HG03159 (cell line): ENCODE data around the gene TSTD1.
A peak's percentile ranks its signal among the peaks of the same experiment; 100 is the strongest.
"Not testable (repeated sequence)": the region's sequence is repeated elsewhere in the genome, so short reads cannot be mapped to it uniquely, and the experiment has no call there.

Experiments used
- ATAC-seq: cut with Tn5 transposase; IDR thresholded peaks from one replicate; pipeline ENCODE4 v1.9.1; 2021; ENCODE audit warnings: mild to moderate bottlenecking, moderate library complexity; ENCODE audit not compliant: unreplicated experiment

The TSTD1 gene

DNA sequence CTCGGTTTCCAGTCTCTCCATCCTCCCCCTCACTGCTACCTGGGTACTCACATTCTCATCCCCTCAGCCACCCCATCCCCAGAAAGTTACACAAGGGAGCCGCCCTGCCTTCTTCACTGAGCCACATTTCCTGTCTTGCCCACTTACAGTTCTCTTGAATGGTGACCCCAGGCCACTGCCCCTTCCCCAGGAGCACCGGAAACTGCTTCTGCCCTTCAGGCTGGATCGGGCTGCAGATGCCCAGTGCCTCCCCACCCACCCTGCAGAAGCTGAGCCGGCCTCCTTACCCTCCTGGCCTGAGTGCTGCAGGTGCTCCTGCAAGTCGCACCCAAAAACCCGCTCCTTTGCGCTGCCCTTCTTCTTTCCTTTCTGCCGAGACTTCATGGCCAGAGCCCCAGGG lies 30.5 kb upstream of the TSTD1 start:
- ATAC-seq, result peak; percentile 9

DNA sequence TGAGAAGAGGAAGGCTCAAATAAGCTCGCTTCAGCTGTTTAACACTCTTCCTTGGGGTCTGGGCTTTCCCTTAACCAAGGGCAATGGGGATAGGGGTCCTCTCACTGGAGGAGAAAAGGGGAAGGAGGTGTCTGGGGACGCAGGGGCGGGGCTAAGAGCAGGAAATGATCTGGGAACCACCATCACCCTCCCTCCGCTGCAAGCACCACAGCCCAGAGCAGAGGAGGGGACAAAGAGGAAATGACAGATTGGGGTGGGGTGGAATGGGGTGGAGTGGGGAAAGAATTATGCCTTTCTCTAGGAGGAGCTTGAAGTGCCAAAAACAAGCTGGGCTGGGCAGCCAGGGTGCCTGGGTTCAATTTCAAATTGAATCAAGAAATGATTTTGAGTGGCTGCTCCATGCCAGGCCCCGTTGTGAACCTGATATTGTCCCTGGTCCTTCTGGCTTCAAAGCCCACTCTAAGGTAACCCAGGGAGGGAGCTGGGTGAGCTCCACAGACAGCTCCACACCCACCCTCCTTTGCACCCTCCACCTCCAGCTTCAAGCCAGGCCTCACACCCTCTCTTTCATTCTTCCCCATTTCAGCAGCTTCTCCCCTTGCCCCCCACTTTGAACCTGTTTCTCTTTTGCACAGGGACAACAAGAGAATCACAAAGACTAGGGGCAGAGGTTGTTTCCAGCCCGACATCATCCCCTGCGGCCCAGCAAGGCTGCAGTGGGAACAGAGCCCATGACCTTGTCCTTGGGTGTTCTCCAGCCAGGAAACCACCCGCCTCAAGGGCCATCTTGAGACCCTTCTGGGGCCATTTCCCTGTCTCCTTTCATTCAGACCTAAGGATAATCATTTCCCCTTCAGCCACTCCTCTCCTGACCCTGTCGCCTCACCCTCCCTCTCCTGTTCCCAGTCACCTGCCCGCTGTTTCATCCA lies 29.8 kb upstream of the TSTD1 start:
- peak; percentile 49 for ATAC-seq

DNA sequence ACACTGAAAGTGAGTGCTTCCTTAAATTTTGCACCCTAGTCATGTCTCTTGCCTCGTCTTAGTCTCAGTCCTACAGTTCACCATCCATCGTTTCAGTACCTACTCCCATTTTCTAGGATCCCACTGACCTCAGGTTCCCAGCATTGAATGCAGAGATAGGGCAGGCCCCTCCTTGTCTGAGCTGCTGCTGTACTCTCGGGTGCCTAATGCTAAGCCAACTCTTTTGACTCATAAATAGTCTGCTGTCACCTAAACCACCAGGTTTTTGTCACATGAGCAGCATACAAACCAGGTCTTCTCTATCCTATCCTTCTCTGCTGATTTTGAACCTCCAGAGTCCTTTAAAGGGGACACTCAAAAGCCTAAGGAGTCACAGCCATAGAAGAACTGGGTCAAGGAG lies 27.9 kb upstream of the TSTD1 start:
- no peak for ATAC-seq

DNA sequence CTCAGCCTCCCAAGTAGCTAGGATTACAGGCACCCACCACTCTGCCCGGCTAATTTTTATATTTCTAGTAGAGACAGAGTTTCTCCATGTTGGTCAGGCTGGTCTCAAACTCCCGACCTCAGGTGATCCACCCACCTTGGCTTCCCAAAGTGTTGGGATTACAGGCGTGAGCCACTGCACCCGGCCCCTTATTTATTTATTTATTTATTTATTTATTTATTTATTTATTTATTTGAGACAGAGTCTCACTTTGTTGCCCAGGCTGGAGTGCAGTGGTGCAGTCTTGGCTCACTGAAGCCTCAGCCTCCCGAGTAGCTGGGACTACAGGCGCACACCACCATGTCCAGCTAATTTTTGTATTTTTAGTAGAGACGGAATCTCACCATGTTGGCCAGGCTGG lies 26.9 kb upstream of the TSTD1 start:
- ATAC-seq, result not testable (repeated sequence)

DNA sequence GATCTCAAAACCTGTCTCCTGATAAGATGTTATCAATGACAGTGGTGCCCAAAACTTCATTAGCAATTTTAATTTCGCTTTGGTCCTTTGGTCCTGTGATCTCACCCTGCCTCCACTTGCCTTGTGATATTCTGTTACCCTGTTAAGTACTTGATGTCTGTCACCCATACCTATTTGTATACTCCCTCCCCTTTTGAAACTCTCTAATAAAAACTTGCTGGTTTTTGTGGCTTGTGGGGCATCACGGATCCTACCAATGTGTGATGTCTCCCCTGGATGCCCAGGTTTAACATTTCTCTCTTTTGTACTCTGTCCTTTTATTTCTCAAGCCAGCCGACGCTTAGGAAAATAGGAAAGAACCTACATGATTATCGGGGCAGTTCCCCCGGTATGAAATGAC lies 25.2 kb upstream of the TSTD1 start:
- not testable (repeated sequence) for ATAC-seq

DNA sequence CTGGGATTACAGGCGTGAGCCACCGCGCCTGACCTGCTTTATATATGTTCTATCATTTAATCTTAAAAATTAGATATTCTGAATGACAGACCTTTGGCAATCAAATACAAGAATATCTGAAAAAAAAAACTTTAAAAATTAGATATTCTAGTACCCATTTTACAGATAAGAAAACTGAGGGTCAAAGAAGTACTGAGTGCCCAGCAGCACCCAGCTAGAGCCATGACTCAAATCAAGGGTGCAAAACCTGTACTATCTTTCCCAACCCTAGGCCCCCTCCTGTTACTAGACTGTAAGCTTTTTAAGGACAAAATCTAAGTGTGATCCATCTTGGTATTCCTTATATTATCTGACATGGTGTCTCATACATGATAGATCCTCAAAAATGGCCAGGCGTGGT lies 22.7 kb upstream of the TSTD1 start:
- no peak for ATAC-seq

DNA sequence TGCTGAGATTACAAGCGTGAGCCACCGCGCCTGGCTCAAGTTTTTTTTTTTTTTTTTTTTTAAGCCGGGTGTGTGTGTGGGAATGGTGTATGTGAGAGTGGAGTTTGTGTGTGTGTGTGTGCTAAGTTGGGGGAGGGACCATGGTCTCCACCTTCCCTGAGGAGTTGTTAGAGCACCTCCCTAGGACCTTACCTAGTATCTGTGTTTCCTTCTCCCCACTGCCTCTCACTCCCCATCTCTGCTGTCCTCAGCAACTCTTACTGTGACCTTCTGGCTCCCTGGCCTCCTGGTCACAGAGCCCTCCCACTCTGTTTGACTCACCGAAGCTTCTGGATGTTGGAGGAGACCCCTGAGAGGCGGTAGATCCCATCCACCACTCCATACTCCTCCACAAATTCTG lies 20.5 kb upstream of the TSTD1 start:
- ATAC-seq, result no peak

DNA sequence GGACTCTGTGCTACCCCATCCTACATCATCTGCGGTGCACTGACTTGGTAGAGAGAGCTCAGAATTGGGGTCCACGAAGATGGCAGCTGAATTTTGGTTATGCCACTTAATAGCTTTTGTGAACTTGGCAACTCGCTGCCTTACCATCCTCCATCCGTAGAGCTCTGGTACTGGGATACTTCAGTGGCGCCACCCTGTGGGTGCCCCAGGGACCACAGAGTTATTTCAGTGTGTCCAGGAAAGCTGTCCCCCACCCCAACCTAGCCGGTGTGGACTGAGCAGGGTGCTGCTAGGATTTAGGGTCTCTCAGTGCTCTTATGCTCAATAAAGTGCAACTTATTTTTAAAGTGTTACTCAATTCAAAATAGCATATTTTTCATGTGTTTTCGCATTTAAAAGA lies 16.0 kb upstream of the TSTD1 start:
- no peak for ATAC-seq

DNA sequence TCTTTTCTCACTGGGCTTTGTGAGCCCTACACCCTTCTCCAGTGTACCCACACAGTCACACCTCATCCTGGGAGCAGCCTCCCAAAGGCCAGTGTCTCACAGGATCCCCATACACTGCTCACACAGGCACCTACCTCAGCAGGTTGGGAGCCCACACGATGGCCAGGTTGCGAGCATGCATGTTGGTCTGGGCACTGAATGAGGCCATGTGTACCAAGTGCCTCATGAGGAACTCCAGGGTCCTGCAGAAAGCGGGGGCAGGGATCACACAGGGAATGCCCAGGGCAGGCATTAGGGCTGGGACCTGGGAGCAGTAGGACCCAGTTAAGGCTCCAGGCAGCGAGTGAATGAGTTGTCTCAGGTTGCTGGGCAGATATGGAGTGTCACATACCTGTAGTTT lies 15.5 kb upstream of the TSTD1 start:
- ATAC-seq, result no peak

DNA sequence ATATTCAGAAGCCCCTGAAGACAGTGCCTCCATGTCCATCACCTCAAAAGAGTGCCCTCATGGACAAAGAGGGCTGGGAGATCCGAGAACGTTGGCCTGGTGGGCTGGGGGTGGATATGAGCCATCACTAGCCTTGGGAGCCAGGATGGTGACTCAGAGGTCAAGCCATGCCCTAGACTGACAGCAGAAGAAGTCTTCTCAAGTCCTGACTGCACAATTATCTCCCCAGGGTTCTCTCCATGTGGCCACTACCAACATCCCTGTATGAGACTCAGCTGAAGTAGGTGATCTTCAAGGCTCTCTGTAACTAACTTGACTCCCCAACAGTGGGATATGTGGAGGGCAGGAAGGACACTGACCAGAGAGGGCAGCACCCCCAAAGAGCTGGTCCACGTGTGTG lies 14.1 kb upstream of the TSTD1 start:
- ATAC-seq, result no peak

DNA sequence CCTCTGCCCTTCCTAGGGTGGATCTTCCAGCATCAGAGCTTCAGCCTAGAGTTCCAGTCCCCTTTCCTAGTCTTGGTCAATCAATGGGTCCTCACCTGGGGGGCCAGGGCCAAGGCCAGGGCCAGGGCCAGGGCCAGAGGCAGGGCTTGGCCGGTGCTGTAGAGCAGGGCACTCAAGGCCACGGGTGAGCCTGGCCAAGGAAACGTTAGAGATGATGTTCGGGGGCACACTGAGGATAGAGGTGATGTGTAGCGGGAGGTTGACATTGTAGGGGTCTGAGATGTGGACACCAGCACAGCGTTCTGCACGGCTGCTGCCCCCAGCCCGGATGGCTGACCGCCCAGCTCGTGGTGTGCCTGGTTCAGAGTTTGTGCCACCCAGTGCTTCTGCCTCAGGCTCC lies 12.5 kb upstream of the TSTD1 start:
- no peak for ATAC-seq

DNA sequence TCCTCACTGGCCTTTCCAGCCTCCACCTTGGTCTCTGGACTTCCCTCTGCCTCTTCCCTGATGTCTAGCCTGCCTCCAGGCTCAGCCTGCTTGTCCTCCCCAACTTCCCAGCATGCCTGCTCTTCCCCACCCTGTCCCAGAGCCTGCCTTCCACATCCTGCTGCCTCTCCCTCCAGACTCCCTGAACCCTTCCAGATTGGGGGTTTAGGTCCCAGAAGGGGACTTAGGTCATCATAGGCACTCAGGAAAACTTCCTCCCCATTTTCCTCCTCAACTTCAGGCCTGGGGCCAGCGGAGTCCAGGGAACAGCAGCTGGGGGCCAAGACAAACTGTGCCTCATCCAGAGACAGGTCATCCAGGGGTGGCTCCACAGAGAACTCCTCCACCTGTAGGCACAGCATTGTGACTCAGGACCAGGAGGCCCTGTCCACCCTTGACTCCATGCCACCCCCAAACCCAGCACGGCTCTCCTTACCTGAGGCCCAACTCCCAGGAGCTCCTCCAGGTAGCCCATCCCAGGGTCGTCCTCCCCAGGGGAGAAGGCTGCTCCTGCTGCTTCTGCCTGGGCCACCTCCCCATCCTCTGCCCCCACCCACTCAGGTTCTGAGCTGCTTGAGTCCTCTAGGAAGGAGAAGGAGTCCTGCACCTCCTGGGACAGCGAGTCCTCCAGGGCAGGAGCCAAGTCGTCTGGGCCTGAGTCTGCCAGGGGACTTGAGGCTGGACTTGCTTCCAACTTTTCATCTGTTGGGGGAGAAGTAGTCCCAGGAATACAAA lies 10.4 kb upstream of the TSTD1 start:
- no peak for ATAC-seq

DNA sequence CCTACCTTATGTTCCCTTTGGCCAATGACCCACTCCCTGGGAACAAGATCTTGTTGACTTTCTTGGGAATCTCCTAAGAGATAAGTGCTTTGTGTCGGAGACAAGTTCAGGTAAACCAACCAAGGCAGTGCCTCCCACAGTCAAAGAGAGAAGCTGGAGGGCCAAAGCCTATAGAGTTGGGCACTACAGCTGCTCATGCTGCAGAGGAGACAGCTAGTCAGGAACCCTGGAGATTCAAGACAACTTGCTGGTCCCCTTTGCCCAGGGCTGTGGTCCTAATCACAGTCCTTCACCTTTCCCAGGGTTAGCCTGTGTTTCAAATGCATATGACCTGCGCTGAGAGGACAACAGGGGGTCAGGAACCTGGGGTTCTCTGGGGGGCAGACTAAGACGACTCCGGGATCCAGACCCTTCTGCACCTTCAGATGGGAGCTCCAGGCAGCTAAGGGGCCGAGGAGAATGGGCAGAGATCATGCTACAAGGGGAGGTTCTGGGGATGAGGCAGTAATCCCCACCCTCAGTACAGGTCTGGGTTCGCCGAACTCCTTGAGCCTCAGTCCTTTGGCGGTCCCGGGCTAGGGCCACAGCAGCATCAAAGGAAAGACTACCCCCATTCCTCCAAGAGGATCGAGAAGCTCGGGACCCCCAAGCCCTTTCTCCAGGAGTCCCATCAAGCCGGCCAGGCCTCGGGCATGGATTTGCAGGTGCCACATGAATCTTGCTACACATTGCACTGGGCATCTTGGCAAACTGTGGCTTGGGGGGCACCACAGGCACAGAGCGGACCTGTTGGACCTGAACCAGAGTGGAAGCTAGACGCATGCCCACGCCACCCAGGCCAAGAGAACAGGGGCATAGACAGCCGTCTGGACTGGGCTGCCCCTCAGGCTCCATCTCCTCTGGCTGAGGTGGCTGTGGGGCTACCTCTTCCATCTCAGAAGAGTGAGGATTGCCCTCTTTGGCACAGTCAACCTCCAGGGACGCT lies 9.0 kb upstream of the TSTD1 start:
- no peak for ATAC-seq

DNA sequence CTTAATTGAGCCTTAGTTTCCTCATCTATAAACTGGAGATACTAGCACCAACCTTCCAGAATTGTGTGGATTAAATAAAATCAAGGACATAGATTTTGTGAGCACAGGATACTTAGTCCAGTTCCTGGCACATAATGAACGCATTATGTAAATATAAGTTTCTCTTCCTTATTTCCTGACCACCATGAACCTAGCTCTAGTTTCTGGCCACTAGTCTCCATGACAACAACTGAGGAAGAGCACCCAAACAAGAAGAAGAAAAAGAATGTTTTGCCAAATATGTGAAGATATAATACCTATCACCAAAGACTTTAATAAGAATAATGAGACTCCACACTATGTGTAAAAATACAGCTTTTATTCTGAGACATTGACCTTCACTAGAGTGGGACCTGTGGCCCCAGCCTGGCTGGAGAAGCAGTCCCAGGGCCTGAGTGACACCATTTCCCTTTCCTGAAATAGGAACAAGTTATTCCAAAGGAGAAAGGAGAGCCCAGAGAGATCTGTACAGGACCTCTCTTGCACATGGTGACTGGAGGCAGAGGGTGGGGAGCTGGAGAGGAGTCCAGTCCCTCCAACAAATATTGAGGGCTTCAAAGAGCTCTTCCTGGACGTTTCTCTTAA lies 8.0 kb upstream of the TSTD1 start:
- ATAC-seq, result peak; percentile 46

DNA sequence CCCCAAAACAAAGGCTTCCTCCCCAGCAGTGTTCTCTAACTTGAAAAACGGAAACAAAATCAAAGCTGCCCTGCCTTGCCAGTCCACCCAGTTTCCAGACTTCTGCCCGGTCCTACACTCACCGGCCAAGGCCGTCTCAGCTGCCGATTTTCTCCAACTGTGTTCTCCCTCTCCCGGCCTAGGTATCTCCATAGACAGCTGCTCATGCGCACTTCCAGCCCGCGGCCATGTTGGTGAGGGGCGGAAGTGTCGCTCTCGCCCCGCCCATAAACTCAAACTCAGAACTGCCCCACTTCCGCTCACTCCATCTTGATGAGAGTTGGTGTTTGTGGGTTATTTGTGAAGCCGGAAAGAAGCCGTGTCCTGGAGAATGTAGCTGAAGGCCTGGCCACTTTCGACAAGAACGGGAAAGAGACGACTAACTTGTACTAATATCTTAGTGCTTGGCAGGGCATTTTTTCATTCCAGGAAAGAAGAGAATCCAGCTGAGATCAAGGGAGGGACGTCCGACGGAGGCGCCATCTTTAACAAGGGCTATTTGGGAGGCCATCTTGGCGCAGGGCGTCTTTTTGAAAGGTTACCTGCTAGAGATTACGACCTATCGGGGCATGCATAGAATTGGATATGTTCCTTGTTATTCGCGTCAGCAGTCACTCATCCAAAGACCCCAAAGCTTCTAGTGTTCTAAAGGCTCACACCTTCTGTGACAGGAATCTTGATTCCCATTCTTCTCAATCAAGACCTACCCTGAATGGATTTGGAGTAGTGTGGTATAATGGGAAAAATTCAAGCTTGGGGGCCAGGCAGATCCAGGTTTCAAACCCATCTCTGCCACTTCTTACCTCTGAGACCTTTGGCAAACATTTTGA lies 7.2 kb upstream of the TSTD1 start, which contains the start of gene USF1:
TSS of gene USF1 (minus strand) at position 242 of the 869 bp plus-strand sequence. CDS start 2,702 bp downstream, outside the sequence.
- ATAC-seq, result peak; percentile 44

DNA sequence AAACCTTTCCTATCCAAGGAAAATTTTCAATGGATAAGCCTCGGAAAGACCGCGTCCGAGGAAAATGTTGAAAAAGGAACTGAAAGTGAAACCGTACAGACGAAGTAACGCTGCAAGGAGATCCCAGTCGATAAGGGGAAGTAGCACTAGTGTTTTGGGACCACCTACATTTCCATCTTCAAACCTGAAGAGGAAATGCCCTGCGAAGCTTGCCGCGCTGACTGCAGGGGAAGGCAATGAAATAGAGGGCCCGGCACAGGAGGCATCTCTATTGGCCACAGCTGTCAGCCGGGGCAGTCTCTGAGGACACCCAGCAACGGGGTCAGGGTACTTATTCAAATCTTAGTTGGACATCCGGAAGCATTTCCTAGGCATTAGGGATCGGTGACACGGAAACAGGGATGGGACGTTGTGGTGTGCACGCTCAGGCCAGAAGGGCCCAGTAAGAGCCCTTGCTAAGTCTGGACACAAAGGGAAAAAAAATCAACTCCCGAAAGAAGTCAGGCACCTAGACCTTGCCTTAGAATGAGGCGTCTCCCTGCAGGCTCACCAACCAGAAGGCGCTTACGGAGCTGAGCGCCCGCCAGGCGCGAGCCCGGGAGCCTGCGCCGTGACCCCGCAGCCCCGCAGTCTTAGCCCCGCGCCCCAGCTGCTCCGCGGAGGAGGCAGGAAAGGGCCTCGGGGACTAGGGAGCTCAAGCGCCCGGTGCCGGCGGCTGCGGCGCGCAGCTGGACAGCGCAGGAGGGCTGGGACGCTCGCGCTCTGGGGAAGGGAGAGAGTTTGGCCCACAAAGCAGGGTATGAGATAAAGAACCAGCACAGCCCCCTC lies 6.4 kb upstream of the TSTD1 start:
- peak; percentile 45 for ATAC-seq

DNA sequence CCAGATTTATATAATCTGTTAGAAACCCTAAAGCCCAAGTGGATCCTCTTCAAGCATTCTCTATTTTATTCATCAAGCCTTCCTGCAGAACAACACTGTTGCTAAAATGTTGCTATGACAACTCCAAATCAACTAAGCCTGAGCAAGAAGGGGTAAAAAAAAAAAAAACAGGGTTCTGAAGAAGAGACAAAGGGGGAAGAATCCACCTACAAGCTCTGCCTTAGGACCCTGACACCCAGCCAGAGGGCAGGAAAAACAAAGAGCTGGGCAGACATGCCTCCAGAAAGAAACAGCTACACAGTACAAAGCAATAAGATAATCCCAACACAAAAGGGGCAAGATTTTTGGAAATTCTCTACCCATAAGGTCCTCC lies 5.8 kb upstream of the TSTD1 start:
- ATAC-seq, result no peak

DNA sequence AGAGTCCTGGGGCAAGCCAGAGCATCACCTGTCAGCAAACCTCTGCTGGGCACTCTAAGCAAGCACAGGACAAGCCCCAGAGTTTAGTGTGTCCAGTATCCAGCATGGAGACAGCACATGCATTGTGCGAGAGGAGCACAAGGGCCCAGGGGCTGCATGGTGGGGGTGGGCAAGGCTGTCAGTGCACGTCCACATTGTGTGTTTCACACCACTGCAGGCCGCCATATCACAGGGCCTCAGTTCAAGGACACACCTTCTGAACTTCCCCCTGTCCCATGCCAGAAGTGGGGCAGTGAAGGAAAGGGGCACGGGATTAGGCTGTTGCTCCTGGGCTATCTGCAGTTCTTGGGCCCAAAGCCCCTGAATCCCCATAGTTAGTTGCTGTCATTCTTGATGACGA lies 782 bp upstream of the TSTD1 start:
- ATAC-seq, result no peak

DNA sequence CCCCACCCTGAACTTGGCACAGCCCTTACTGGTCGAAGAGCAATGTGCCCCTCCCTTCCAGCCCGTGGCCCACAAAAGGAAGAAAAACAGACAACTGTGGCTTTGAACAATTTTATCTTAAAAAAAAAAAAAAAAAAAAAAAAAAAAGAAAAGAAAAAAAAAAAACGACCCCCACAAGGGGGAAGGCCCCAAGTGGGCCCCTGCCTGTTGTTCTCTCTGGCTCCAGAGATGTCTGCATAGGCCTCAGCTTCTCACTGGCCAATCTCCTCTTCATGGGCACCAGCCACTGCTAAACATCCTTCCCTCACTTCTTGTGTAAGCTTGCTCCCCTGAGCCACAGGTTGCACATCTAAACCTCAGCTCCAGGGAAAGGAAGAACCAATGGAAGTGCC lies 386 bp upstream of the TSTD1 start:
- no peak for ATAC-seq
